Measurements from ENCODE around the gene VRK2.

Gene VRK2

GRCh38 chr2:58046585-58047372, at the start of gene VRK2:
Gene VRK2 (plus strand): TSS chr2:58046806. CDS start chr2:58048832, 2,026 bp downstream.
- DNase-seq, result peak; percentile 70

GRCh38 chr2:58006256-58006951, 40.2 kb upstream of the VRK2 start:
- DNase-seq, result no peak

GRCh38 chr2:58006952-58007284, 39.7 kb upstream of the VRK2 start:
- DNase-seq, result no peak

DNA sequence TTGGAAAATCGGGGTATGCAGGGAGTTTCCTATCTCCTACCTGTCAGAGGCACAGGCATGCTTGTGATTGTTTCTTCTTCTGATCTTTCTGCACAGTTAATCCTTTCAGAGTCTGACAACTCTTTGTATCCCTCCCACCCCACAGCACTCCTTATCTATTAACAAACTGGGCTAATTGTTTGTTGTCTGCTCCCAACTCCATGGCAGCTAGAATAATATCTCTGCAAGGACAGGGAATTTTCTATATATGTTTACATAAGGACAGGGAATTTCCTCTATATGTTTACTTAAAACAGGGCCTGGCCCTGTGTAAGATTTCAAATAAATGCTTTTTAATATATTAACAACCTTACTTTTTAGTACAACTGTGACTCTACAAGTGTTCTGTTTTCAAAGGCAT, 36.0 kb upstream of the VRK2 start:
- no peak for DNase-seq

DNA sequence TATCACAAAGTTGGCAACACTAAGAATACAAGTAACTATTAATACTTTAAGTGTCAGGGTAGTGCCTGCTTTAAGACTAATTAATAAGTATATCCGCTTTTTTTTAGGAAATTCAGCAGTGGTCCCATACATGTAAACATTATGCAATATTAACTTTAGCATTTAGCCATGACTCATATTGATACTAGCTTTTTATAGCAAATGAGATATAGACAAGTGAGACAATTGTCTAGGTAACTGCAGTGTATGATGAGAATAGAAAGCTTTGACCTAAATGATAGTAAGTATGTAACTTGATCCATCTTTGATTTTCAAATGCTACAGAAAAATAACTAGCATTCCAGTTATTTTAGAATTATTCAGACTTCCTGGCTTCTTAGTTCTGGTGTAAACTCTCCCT, 27.4 kb upstream of the VRK2 start:
- no peak for DNase-seq

GRCh38 chr2:58025150-58025933, 21.3 kb upstream of the VRK2 start:
- DNase-seq, result no peak

DNA sequence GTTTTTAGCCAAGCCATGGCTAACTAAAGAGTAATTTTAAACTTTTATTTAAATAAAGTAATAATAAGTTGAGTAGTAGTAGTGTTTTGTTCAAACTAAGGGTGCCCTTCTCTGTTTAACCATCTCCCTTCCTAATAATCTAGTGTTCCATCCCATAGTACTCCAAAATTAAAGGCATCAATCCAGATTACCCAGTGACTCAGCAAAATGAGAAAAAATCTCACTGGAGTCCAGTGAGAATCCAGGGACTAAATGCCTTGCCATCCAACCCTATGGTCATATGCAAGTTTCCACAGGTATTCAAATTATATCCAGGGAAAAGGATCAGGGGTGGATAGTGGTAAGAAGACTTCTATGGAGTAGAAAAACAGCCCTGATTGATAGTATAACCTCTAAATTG, 19.6 kb upstream of the VRK2 start:
- no peak for DNase-seq

- no peak for DNase-seq
Measured at GRCh38 chr2:58030771-58031170, 15.8 kb upstream of the VRK2 start.

DNA sequence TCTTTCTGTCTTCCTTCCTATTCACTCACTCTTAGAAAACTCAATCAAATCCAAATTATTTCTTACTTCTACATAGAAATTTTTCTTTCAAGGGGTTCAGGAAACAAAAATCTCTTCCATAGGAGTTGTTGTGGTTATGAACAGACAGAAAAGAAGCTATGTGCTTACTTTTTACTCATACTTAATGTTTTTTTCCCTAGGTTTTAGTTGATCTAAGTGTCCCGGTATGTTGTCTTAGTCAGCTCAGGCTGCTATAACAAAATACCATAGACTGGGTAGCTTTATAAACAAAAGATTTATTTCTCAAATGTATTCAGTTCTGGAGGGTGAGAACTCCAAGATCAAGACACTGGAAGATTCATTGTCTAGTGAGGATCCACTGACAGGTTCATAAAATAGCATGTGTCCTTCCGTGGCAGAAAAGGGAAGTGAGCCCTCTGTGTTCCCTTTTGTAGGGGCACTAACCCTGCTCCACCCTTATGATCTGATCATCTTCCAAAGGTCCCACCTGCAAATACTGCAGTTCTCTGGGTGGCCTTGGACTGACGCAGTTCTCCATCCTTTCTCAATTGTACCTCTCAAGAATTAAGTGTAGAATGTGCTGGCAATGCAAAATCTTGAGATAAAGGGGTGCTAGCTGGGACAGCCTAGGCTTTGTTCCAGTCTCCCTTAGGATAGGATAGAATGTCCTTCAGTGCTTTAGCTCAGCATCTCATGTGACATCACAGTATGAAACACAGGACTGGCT, 14.4 kb upstream of the VRK2 start:
- DNase-seq, result no peak

DNA sequence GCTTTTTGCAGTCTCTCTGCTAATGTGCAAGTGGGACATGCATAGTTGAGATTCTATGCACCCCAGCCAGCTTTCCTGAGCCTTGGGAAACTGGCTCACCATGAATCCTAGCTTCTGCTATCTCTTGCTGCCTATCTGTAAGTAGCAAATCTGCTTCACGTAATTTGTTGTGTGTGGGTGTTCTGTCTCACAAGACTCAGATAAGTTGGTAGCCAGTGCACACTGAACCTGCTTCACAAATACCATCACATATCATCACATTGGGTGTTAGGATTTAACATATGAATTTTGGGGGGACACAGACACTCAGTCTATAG, 13.9 kb upstream of the VRK2 start:
- no peak for DNase-seq

DNA sequence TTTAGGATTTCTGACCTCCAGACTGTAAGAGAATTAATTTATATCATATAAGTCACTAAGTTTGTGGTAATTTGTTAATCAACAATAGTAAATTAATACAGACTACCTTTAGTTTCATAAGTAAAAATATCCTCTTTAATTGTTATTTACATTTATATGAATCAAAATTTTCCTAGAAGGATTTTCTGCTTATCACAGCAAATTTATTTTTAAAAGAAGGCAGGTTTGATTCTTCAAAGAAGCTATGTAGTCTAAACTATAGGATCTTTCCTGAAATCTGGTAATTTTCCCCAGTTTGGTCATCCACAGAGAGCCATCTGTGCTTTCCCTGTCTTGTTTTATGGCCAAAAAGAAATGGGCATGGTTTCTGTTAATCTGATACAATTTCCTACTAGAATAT, 13.1 kb upstream of the VRK2 start:
- DNase-seq, result no peak

GRCh38 chr2:58035352-58035751, 11.3 kb upstream of the VRK2 start:
- DNase-seq, result no peak

- no peak for DNase-seq
Measured at GRCh38 chr2:58039170-58039611, 7.4 kb upstream of the VRK2 start.

DNA sequence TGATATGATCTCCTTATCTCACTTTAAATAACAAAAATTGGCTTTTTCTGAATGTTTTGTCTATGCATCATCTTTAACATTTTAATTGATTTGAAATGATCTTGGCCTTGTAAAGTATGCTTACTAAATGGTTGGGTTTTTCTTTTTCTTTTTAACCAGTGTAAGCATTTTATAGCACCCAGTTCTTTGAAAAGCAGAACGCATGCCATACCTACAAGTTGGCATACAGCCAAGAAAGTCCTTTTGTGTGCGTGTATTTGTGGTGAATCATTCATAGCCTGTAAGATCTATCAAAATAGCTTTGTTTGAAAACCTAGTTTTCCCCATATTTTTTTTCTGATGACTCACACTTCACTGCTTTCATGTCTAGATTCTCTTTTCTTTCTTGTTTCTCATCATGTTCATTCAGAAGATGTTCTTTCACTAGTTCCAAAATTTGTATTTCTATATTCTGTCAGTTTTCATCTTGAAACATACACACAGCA, 4.1 kb upstream of the VRK2 start:
- DNase-seq, result no peak

DNA sequence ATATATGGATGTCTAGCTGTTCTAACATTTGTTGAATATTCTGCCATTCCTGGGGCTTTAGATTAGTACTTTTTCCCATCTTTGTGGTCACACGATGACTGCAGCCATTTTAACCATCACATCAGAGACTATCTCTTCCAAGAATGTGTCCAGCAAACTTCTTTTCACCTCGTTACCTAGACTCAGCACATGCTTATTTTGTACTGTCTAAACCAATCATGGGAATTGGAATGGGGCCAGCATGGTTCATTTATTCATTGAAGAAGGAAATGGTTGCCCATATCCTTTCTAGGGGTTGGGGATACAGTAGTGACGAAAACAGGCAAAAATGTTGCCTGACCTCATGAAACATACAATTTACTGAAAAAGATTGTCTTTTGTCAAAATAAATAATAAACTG, 2.5 kb upstream of the VRK2 start:
- no peak for DNase-seq

DNA sequence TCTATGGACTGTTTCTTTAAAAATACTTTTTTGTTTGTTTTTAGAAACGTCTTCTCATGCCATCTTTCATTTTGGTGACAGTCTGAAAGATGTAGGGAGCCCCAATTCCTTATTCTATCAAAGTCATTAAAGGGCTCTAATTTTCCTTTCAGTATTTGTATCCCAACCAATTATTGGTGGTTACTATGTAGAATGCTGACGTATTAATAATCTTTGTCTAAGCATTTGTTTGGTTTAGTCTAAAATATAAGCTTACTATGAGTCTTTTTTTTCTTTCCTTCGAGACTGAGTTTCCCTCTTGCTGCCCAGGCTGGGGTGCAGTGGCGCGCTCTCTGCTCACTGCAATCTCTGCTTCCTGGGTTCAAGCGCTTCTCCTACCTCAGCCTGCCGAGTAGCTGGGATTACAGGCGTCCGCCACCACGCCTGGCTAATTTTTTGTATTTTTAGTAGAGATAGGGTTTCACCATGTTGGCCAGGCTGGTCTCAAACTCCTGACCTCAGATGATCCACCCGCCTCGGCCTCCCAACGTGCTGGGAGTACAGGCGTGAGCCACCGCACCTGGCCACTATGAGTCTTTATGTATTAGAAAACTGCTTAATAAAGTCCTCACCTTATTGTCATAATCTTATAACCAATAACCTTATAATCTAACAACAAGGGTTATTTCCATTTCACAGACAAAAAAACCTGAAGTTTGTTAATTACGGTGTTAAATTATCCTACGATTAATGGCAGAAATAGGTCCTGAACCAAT, 849 bp upstream of the VRK2 start:
- no peak for DNase-seq

DNA sequence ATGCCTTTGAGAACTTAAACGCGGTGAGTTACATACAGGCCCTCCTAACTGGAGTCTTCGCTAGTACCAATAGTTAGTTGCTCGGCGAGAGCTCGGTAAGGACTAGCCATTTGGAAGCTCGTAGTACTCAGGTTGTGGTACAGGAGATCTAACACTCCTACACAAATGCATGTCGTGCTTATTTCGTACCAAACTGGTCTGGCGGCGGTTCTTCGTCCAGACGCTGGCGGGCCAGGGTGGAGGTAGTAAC, 346 bp upstream of the VRK2 start:
- no peak for DNase-seq

DNA sequence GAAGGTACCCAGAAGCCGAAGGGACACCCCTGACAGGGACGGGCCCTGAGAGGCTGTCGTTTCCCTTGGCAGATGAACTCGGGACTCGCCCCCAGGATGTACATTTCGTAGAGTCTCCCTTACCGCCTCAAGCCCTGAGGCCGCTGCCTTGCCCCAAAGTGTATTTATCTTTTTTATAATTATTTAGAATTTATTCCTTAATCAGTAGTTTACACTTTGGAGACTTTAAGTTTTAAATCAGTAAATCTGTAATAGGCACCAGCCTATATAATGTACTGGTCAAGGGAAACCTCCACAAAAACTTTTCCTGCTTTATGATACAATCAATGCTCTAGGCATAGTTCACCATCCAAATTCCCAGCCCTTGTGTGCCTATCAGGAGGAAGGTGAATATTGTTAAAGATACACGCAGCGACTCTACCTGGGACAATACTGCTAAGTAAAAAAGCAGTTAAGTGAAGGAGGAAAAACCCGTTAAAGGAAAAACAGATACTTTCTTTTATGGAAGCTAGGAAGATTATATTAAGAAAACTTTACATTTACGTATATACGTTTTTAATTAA, 848 bp downstream of the VRK2 start:
- no peak for DNase-seq

DNA sequence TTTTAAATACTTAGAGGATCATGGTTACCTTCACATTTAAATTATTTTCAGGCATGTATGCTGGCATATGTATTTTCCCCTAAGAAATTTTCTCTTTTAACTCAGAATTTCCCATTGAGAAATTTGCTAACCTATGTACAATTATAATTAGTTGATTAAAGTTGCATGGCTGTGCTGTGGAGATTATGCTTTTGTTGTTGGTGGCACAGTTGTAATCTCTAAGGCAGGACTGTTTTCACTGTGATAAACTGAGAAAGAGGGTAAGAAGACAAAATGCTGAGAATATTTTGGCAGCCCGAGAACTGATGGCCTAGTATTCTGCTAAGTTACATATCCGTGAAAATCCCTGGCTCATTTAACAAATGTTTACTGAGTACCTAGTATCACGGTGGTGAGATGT, 1.4 kb downstream of the VRK2 start:
- DNase-seq, result no peak

- peak; percentile 20 for DNase-seq
Measured at GRCh38 chr2:58051445-58051844, 4.8 kb downstream of the VRK2 start.

DNA sequence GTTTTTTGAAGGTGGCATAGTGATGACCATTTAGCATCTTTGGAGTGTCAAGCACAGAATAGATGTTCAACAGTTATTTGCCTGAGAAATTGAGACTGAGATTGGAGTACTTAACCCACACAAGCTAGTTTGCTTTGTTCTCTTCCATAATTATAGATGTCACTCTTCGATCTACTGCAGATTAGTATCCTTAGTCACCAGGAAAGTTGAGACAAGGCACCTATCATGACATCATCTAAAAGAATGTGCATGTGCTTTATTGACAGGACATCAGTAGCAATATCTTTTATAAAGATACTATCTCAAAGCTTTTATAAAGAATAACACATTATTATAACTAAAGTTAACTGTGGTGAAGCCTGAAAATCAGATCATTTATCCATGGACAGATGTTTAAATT, 6.4 kb downstream of the VRK2 start:
- no peak for DNase-seq

GRCh38 chr2:58054264-58054663, 7.7 kb downstream of the VRK2 start:
- DNase-seq, result no peak
